HL-60/S4 treated with phorbol 12-myristate 13-acetate at 8.2 ng/mL for 4 days and 3 days (cell line): ENCODE data around the gene ATXN7L1.

Source experiments
- in situ Hi-C: fragments of 300-500 bp; cut with MboI; formaldehyde crosslinking; loops from 2 replicates; pipeline ENCODE4 v1.15.0; 2022; ENCODE audit warnings: low sequenced_read_pairs

The ATXN7L1 gene

GRCh38 chr7:105876091-105876963, at the start of gene ATXN7L1:
Gene ATXN7L1 (minus strand): TSS chr7:105876599. CDS start chr7:105876558, 41 bp downstream.
- in situ Hi-C loops, result no loop called here

- in situ Hi-C loops, result no loop called here
These were observed 49.7 kb upstream of the ATXN7L1 start for GRCh38 chr7:105926131-105926530.

GRCh38 chr7:105924945-105925344, 48.5 kb upstream of the ATXN7L1 start:
- in situ Hi-C loops, result no loop called here

GRCh38 chr7:105920766-105921165, 44.4 kb upstream of the ATXN7L1 start:
- in situ Hi-C loops, result no loop called here

GRCh38 chr7:105917659-105918058, 41.3 kb upstream of the ATXN7L1 start:
- in situ Hi-C loops, result no loop called here

- in situ Hi-C loops, result no loop called here
These were observed 40.2 kb upstream of the ATXN7L1 start for GRCh38 chr7:105916603-105917002.

GRCh38 chr7:105913947-105914346, 37.5 kb upstream of the ATXN7L1 start:
- in situ Hi-C loops, result no loop called here

- in situ Hi-C loops, result no loop called here
These were observed 35.7 kb upstream of the ATXN7L1 start for GRCh38 chr7:105911961-105912575.

- in situ Hi-C loops, result no loop called here
These were observed 33.8 kb upstream of the ATXN7L1 start for GRCh38 chr7:105910172-105910571.

- in situ Hi-C loops, result no loop called here
These were observed 33.3 kb upstream of the ATXN7L1 start for GRCh38 chr7:105909742-105910141.

GRCh38 chr7:105907129-105907846, 30.9 kb upstream of the ATXN7L1 start:
- in situ Hi-C loops, result no loop called here

- in situ Hi-C loops, result no loop called here
These were observed 30.3 kb upstream of the ATXN7L1 start for GRCh38 chr7:105906695-105907094.

GRCh38 chr7:105905910-105906568, 29.6 kb upstream of the ATXN7L1 start:
- in situ Hi-C loops, result no loop called here

- in situ Hi-C loops, result no loop called here
These were observed 29.0 kb upstream of the ATXN7L1 start for GRCh38 chr7:105905209-105905909.

GRCh38 chr7:105904064-105904463, 27.7 kb upstream of the ATXN7L1 start:
- in situ Hi-C loops, result no loop called here

- in situ Hi-C loops, result no loop called here
These were observed 26.0 kb upstream of the ATXN7L1 start for GRCh38 chr7:105902325-105902911.

GRCh38 chr7:105897999-105898398, 21.6 kb upstream of the ATXN7L1 start:
- in situ Hi-C loops, result no loop called here

GRCh38 chr7:105896407-105896911, 20.1 kb upstream of the ATXN7L1 start:
- in situ Hi-C loops, result no loop called here

- in situ Hi-C loops, result no loop called here
These were observed 17.7 kb upstream of the ATXN7L1 start for GRCh38 chr7:105894131-105894530.

GRCh38 chr7:105892387-105892786, 16.0 kb upstream of the ATXN7L1 start:
- in situ Hi-C loops, result no loop called here
